Iris pigment epithelial cell (primary cell): ENCODE results near the gene DPYSL3.
A peak's percentile ranks its signal among the peaks of the same experiment; 100 is the strongest.

ENCODE experiments used
- DNase-seq: peaks from one replicate; pipeline ENCODE4 v3.0.0-alpha.2; 2011; ENCODE audit warnings: low read depth

DPYSL3 gene

GRCh38 chr5:147403651-147404640 is 105.9 kb downstream of the DPYSL3 start:
- DNase-seq: peak; percentile 98

- DNase-seq: peak; percentile 31
Observed at GRCh38 chr5:147400881-147401280, 109.0 kb downstream of the DPYSL3 start.

- DNase-seq: peak; percentile 28
Observed at GRCh38 chr5:147400126-147400809, 109.6 kb downstream of the DPYSL3 start.

DNA sequence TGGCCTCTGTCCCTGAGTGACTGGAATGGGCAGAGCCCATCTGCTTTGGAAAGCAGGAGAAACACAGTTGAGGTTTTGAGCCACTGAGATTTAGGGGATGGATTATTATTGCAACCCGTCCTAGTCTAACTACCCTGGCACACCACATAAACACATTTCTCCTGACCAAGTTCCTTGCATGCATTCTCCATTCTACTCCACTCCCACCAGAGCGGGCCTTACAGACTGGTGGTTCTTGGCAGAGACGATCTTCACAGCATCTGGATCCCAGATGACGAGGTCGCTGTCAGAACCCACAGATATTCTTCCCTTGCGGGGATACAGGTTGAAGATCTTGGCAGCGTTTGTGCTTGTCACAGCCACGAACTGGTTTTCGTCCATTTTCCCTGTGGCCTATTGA is 111.0 kb downstream of the DPYSL3 start:
- DNase-seq: no peak

DNA sequence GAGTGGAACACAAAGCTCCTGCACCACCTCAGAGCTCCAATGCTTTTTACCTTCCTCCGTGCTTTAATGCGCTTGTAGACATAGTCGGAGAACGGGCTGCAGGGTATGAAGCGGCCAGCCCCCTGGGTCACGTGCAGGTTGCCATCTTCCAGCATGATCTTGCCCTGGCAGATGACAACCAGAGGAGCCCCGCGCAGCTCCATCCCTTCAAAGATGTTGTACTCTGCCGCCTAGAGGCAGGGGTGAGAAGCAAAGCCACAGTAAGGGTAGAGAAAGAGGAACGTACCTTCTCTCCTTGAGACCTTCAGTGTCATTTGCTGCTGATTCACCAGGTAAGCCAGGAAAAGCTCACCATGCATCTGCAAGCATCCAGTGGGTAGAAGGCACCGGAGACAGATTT is 112.3 kb downstream of the DPYSL3 start:
- no peak for DNase-seq

- no peak for DNase-seq
Observed at GRCh38 chr5:147396070-147396823, 113.6 kb downstream of the DPYSL3 start.

GRCh38 chr5:147393874-147394672 is 115.8 kb downstream of the DPYSL3 start:
- no peak for DNase-seq

DNA sequence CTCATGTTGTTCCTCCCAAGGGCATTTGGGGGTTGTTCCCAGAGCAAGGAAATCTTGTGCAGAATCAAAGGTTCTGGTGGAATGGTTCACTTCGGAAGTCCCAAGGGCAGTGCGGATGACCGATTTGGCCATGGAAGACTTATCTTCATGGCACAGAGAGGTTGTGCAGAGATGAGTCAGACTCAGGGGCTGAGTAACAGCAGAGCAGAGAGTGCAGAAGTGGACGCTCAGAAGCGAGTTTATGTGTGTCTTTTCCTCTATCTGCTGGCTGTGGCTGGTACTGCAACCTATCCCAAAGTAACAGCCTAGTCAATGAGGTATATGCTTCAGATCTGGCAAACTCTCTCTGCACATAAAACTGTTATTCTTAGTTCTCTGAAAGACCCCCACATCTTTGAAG is 118.1 kb downstream of the DPYSL3 start:
- DNase-seq: peak; percentile 91

DNA sequence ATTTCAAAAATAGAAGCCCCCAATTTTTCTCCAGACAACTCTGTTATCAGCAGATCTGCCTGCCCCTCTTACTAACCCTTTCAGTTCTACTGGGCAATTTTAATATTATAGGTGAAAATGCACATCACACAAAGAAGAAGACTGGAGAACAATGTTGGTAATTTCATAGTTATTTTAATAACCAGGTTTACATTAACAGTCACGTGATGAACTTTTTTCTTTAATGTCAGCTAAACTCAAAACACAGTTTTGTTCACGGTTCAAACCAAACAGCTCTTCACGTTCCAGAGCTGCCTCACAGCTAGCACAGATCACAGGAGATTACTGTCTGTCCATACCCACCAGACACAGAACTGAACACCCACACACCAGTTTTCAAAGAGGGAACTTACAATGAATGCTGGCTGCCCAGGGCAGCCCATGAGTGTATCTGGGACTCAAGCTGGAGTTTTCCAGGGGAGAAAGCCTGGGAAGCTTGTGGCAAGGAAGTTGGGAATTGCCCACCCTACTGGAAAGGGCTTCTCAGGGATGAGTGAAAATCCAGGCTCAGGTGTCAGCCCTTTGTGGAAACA is 119.1 kb downstream of the DPYSL3 start:
- DNase-seq: no peak

DNA sequence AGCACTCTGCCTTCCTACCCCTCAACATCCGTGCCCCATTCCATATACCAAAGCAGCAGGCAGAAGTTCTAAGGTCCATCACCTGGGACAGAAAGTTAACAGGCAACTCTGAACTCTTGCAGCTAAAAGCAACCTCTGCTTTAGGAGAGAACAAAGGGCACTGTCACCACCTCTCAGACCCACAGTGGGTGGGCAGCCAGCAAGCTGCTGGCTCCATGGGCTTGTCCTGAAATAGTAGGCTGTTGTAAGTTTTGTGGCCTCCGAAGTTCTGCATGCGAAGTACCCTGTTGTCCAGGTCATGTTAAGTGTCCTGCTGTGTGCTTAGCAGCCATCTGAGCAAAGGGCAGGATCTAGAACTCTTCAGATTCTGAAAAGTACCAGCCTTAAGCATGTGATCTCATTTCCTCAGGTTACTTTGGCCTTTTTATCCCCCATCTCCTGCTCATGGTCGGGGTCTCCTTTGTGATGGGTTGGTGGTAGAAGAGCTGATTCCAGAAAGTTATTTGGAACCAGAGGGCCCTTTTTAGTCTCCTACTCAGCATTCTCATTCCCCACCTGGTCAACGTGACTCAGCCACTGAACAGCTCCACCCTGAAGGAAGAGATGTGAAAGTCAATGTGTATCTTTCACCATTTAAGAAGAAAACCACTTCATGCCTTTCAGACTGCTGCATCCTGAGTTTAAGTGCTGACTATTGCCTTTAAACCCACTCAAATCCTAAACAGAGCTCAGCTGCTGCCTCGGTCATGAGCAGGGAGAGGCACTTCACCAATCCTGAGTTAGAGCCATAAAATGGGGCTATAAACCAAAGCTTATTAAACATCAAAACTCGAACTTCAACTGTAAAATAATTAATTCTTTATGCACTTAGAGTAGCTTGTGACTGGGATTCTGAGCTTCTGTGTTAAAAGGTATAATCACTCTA is 121.4 kb downstream of the DPYSL3 start:
- no peak for DNase-seq

GRCh38 chr5:147387109-147387508 is 122.8 kb downstream of the DPYSL3 start:
- no peak for DNase-seq

GRCh38 chr5:147384346-147385193 is 125.3 kb downstream of the DPYSL3 start:
- DNase-seq: no peak

DNA sequence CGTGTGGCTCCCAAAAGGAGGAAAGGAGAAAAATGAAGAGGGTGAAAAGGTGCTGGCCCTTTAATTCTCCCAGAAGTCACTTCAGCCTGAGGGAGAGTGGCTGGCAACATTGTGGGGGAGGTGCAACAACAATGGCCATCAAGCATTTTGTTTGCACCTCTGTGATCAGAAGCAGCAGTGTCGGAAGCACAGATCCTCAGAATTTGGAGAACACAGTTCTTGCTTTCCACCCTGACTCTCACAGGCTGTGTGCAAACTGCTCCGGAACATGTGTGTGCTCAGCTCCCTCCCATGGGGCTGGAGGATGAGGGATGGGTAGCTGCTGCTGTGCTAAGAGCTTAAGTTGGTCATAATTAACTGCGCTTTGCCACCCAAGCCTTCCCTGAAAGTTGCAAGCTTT is 127.1 kb downstream of the DPYSL3 start:
- DNase-seq: no peak

DNA sequence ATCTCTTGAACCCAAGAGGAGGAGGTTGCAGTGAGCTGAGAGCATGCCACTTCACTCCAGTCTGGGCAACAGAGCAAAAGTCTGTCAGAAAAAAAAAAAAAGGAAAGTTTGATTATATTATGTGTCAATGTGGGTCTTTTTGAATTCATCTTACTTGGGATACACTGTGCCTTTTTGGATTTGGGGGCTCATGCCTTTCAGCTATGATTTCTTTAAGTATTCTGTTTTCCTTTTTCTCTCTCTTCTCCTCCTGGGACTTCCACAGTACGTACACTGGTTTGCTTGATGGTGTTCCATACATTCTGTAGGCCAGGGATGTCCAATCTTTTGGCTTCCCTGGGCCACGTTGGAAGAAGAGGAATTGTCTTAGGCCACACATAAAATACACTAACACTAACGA is 128.3 kb downstream of the DPYSL3 start:
- DNase-seq: no peak

- DNase-seq: no peak
Observed at GRCh38 chr5:147377682-147378081, 132.2 kb downstream of the DPYSL3 start.

DNA sequence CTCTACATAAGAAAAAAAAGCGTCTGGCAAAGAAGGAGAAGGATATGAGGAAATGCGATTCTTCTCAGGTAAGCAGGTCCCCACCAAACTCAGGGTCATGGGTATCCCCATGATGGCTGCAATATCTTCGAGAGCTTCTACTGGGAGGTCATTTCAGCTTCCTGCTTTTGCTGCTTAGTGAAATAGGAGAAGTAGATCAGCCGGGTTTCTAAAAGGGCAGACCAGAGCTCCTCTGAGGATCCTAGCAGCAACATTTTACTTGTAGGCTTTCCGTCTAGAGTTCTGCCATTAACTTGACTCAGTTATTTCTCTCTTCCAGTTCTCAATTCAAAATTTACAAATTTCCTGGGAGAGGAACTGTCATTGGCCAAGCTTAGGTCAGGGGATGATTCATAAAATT is 134.7 kb downstream of the DPYSL3 start:
- no peak for DNase-seq

- DNase-seq: no peak
Observed at GRCh38 chr5:147373328-147373727, 136.5 kb downstream of the DPYSL3 start.

DNA sequence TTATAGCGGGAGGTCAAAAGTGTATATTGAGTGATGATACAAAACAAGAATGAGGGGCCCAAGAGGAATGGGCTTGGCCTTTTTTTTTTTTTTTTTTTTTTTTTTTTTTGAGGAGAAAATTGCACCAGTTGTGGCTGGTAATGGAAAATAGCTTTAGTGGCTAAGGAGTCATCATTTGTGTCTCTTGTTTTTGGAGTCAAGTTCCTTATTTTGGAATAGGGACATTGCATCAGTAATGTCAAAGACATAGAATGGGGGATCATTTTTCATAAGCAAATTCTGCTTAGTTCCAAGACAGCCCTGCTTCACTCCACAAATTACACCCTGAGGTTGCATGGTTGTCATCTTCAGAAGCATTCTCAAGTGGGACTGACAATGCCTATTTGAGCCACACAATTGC is 137.7 kb downstream of the DPYSL3 start:
- DNase-seq: no peak

DNA sequence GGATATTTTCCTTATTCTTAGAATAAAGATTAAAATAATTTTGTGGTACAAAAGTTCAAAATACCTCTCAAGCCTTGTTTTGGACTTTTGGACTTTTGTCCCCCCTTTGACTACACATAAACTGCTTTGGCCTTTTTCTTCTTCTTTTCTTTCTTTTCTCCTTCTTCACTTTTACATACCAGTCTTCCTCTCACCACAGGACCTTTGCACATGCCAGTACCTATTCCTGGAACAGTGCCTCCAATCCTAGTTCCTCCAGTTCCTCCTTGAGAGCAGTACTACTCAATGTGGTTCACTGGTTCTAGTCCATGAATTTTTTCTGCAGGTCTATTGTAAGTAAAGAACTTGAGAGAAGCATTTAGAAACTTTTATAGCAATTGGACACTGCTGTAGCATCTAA is 138.6 kb downstream of the DPYSL3 start:
- DNase-seq: no peak
